ENCODE measurements around the gene SAV1.
"Not testable (repeated sequence)": the region's sequence is repeated elsewhere in the genome, so short reads cannot be mapped to it uniquely, and the experiment has no call there.

Gene SAV1

DNA sequence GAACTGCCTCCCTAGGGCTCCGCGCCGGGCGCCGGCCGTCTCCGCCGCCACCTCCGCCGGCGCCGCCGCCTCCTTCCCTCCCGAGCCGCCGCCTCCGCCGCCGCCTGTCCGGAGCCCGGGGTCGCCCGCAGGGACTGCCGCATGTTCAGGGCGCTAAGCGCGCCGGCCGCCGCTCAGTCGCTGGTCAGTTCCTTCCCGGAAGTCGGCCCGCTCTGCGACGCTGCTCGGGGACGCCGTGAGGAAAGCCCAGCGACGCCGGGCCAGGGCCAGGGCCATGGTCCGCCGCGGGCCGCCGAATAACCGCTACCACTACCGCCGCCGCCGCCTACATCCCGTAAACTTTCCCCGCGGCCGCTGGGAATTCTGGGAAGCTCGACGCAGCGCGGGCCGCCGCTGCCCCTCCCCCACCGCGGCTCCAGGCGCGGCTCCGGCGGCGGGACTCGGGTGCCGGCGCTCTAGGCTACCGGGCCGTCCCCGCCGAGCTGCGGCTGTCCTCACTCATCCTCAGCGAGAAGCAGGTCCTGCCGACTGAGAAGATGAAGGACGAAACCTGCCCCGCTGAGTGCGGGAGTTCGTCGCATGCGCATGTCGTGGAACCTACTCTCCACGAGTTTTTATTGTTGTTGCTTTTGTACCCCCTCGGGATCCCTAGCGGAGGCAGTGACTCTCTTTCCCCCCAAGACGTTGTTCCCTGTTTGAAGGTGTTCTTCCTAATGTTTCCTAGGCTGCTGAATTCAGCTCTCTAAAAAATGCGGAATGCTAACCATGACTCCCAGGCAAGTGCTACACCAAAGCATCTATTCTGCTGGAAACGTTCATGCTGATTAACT, at the start of gene SAV1:
Gene SAV1 (minus strand): TSS at position 311 of the 830 bp plus-strand sequence. CDS start 339 bp downstream, outside the sequence.
- Mint-ChIP-seq H3K27ac (peak within 1 kb of the TSS; percentile 87), H3K4me3 (no peak within 1 kb of the TSS), H3K36me3 (peaks cover 7% of the 10 kb centered on the region), H3K4me1 (peaks cover 24% of the 10 kb centered on the region), H3K9me3 (no peaks in the 10 kb centered on the region), H3K27me3 (no peaks in the 10 kb centered on the region)

DNA sequence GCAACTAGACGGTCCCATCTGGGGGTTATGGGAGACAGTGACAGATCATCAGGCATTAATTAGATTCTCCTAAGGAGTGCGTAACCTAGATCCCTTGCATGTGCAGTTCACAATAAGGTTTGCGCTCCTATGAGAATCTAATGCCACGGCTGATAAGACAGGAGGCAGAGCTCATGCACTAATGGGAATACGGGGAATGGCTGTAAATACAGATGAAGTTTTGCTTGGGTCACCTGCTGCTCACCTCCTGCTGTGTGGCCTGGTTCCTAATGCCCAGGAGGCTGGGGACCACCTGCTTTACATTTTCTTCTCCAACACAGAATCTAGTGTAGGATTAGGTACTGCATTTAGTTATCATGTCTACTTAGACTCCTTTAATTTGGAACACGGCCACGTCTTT, 49.7 kb upstream of the SAV1 start:
- peaks cover 3% of the 10 kb centered on the region for H3K36me3 Mint-ChIP-seq
- H3K4me3 Mint-ChIP-seq = no peak overlapping the region
- H3K27me3 Mint-ChIP-seq = no peaks in the 10 kb centered on the region
- H3K27ac Mint-ChIP-seq = no peak overlapping the region
- no peaks in the 10 kb centered on the region for H3K9me3 Mint-ChIP-seq
- H3K4me1 Mint-ChIP-seq = peaks cover 5% of the 10 kb centered on the region

DNA sequence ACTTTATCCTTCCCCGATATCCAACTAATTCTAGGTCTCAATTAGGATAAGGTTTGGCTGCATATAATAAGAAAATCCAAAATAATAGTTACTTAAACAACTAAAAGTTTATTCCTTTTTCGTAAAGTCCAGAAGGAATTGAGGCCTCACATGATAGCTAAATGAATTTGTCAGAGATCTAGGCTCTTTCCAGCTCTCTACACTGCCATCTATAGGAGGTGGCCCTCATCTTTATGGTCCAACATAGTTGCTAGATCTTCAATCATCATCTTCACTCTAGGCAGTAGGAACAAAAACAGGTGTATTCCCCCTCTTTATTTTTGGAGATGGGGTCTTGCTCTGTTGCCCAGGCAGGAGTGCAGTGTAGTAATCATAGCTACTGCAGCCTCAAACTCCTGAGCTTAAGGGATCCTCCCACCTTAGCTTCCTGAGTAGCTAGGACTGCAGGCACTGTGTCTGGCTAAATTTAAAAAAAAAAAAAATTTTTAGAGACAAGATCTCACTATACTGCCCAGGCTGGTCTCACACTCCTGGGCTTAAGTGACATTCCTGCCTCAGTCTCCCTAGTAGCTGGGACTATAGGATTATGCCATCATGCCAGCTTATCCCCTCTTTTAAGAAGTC, 46.5 kb upstream of the SAV1 start:
- Mint-ChIP-seq H3K9me3 (no peaks in the 10 kb centered on the region), H3K27ac (no peak overlapping the region), H3K4me1 (no peaks in the 10 kb centered on the region), H3K27me3 (peaks cover 3% of the 10 kb centered on the region), H3K4me3 (no peak overlapping the region), H3K36me3 (no peaks in the 10 kb centered on the region)

DNA sequence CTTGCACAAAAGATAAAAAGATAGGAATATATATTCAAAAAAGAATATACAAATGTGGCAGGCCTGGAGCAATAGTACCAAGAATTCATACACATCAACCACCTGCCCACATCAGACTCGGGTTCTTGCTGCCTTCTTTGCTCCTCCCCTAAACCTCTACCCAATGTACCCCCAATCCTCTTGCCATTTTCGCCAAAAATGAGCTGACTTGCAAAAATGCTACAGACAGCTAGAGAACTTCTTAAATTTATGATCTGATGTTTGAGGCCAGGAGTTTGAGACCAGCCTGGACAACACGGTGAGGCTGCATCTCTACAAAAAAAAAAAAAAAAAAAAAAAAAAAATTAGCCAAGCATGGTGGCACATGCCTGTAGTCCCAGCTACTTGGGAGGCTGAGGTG, 42.9 kb upstream of the SAV1 start:
- H3K4me3 Mint-ChIP-seq = no peak overlapping the region
- H3K27ac Mint-ChIP-seq = no peak overlapping the region
- H3K27me3 Mint-ChIP-seq = peaks cover 3% of the 10 kb centered on the region
- H3K36me3 Mint-ChIP-seq = no peaks in the 10 kb centered on the region
- no peaks in the 10 kb centered on the region for H3K4me1 Mint-ChIP-seq
- no peaks in the 10 kb centered on the region for H3K9me3 Mint-ChIP-seq

DNA sequence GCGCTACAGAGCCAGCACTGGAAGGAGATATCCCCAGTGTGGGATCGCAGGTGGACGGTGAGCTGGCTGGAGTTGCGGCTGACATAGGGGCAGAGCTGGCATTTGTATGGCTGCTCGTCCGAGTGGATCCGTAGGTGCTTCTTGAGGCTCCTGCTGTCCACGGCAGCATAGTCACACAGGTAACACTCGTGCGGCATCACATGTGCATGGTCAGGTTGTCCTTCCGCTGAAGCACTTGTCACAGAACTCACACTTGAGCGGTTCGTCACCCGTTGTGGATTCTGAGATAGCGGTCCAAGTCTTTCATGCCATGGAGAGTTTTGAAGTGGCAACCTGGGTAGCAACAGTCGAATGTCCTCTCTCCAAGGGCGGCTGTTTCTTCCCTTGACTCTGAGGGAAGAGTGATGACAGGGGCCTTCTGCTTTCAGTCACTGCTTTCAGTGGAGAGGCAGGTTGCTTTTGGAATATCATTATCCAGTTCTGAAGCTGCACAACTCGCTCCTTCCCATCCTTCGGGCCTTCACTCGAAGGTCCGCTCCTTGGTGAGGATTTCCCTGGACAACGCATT, 37.0 kb upstream of the SAV1 start:
- Mint-ChIP-seq H3K36me3 (peaks cover 2% of the 10 kb centered on the region), H3K4me3 (no peak overlapping the region), H3K9me3 (peaks cover 3% of the 10 kb centered on the region), H3K27ac (no peak overlapping the region), H3K27me3 (peaks cover 4% of the 10 kb centered on the region), H3K4me1 (no peaks in the 10 kb centered on the region)

DNA sequence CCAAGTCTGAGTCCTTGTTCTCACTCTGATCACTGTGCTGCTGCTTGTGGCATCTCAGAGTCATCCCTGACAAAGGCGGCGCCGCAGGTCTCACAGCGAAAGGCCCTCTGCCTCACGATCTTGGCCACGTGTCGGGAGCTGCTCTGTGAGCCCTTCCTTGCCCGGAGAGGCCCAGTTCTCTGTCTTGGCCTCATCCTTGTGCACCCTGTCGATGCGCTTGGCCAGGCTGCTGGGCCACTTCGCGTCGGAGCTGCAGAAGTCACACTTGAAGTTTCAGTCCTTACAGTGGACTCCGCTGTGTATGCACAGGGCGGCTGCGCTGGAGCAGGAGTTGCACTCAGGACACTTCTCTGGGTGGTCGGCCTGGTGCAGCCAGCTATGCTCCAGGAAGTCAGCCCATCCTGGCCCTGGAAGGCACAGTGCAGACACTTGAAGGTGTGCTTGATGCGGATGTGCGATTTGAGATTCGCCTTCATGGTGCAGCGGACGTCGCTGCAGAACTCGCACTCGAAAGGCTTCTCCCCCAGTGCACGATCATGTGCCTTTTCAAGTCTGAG, 36.4 kb upstream of the SAV1 start:
- no peaks in the 10 kb centered on the region for H3K4me1 Mint-ChIP-seq

DNA sequence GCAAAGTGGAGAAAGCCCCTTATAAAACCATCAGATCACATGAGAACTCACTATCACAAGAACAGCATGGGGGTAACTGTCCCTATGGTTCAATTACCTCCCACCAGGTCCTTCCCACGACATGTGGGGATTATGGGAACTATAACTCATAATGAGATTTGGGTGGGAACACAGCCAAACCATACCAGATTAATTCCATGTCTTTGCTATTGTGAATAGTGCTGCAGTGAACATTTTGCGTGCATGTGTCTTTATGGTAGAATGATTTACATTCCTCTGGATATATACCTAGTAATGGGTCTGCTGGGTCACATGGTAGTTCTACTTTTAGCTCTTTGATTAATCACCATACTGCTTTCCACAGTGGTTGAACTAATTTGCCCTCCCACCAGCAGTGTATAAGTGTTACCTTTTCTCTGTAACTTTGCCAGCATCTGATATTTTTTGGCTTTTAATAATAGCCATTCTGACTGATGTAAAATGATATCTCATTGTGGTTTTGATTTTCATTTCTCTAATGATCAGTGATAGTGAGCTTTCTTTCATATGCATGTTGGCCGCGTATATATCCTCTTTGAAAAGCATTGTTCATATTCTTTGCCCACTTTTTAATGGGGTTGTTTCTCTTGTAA, 29.7 kb upstream of the SAV1 start:
- Mint-ChIP-seq H3K4me1 (no peaks in the 10 kb centered on the region), H3K27ac (no peak overlapping the region), H3K9me3 (peaks cover 10% of the 10 kb centered on the region), H3K4me3 (no peak overlapping the region), H3K36me3 (peaks cover 4% of the 10 kb centered on the region), H3K27me3 (peaks cover 11% of the 10 kb centered on the region)

More for the DNA sequence above, 36.4 kb upstream of the SAV1 start:
- H3K27ac Mint-ChIP-seq = no peak overlapping the region
- no peak overlapping the region for H3K4me3 Mint-ChIP-seq
- peaks cover 7% of the 10 kb centered on the region for H3K9me3 Mint-ChIP-seq
- peaks cover 2% of the 10 kb centered on the region for H3K36me3 Mint-ChIP-seq
- H3K27me3 Mint-ChIP-seq = peaks cover 8% of the 10 kb centered on the region

DNA sequence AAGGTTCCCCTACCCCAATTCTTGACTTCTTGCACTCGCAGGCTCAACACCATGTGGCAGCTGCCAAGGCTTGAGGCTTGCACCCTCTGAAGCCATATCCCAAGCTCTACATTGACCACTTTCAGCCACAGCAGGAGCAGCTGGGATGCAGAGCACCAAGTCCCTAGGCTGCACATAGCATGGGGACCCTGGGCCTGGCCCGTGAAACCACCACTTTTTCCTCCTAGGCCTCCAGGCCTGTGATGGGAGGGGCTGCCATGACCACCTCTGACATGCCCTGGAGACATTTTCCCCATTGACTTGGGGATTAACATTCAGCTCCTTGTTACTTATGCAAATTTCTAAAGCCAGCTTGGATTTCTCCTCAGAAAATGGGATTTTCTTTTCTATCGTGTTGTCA, 26.2 kb upstream of the SAV1 start:
- H3K27ac Mint-ChIP-seq, H3K4me1 Mint-ChIP-seq, H3K4me3 Mint-ChIP-seq, H3K27me3 Mint-ChIP-seq, H3K36me3 Mint-ChIP-seq: not testable (repeated sequence)
- peaks cover 12% of the 10 kb centered on the region for H3K9me3 Mint-ChIP-seq

DNA sequence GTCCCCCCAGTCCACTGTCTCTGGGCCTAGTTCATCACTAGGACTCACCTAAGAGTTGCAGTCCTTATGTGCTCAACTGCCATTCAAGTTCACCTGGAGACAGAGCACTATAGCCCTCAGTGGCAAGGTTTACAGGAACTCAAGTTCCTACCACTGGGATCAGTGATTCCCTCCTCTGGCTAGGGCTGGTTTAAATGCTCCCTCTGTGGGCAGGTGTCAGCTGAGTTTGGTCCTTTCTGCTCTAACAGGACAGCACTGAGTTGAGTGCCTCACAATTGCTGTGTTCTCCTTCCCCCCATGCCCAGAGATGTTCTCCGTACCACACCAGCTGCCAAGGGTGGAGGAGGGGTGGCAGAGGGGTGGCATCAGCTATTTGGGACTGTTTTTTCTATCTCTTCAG, 20.8 kb upstream of the SAV1 start:
- peaks cover 6% of the 10 kb centered on the region for H3K36me3 Mint-ChIP-seq
- peaks cover 12% of the 10 kb centered on the region for H3K9me3 Mint-ChIP-seq
- no peak overlapping the region for H3K4me3 Mint-ChIP-seq
- H3K4me1 Mint-ChIP-seq = no peaks in the 10 kb centered on the region
- no peak overlapping the region for H3K27ac Mint-ChIP-seq
- peaks cover 3% of the 10 kb centered on the region for H3K27me3 Mint-ChIP-seq

DNA sequence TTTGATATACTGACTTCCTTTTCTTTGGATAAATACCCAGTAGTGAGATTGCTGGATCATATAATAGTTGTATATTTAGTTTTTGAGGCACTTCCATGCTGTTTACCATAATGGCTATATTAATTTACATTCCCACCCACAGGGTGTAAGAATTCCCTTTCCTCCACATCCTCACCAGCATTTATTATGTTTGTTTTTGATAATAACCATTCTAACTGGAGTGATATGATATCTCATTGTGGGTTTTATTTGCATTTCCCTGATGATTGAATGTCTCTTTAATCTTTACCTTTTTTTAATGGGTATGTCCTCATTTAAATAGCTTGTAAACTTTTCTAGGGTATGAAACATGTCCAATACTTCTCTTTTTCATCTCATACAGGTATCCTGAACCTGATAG, 11.6 kb upstream of the SAV1 start:
- H3K27me3 Mint-ChIP-seq = no peaks in the 10 kb centered on the region
- H3K9me3 Mint-ChIP-seq = no peaks in the 10 kb centered on the region
- H3K4me1 Mint-ChIP-seq = peaks cover 13% of the 10 kb centered on the region
- no peaks in the 10 kb centered on the region for H3K36me3 Mint-ChIP-seq
- H3K27ac Mint-ChIP-seq = no peak overlapping the region
- H3K4me3 Mint-ChIP-seq = no peak overlapping the region

DNA sequence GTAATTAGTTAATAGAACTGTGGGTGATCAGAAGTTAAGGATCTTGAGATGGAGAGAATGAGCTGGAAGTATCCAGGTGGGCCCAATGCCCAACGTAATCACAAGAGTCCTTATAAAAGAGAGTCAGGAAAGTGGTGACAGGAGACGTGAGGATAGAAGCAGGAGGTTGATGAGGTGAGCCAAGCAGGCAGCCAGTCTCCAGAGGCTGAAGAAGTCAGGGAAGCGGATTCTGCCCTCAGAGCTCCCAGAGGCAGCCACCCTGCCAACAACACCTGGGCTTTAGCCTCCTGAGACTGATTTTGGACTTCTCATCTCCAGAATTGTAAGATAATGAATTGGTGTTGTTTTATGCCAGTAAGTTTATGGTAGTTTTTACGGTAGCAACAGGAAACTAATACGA, 10.1 kb upstream of the SAV1 start:
- H3K36me3 Mint-ChIP-seq = no peaks in the 10 kb centered on the region
- no peak overlapping the region for H3K4me3 Mint-ChIP-seq
- H3K27ac Mint-ChIP-seq = no peak overlapping the region
- H3K4me1 Mint-ChIP-seq = peaks cover 13% of the 10 kb centered on the region
- no peaks in the 10 kb centered on the region for H3K9me3 Mint-ChIP-seq
- H3K27me3 Mint-ChIP-seq = no peaks in the 10 kb centered on the region

DNA sequence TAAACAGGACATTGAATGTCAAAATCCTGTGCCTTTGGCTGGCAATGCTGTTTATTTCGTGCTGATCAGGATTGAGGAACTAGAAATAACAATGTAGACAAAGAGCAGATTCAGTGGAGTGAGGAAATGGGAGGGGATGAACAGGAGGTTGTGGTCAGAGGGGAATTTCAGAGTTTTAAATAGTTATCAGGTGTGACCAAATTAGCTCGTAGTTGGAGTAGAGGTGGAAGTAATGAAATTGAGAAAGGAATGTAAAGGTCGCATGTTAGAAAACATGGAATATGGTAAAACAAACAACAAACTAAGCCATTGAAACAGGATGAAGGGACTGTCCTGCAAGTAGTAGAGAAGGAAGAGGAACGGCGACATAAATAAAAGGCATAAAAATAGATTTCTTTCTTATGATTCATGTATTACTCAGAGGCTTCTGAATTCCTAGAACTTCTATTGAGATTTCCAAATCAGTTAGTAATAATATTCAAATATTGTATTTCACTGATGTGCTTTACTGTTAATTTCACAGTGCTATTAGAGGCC, 9.5 kb upstream of the SAV1 start:
- H3K36me3 Mint-ChIP-seq = no peaks in the 10 kb centered on the region
- H3K4me1 Mint-ChIP-seq = peaks cover 13% of the 10 kb centered on the region
- no peaks in the 10 kb centered on the region for H3K27me3 Mint-ChIP-seq
- H3K9me3 Mint-ChIP-seq = no peaks in the 10 kb centered on the region
- peak overlapping the region; percentile 15 for H3K27ac Mint-ChIP-seq
- no peak overlapping the region for H3K4me3 Mint-ChIP-seq

DNA sequence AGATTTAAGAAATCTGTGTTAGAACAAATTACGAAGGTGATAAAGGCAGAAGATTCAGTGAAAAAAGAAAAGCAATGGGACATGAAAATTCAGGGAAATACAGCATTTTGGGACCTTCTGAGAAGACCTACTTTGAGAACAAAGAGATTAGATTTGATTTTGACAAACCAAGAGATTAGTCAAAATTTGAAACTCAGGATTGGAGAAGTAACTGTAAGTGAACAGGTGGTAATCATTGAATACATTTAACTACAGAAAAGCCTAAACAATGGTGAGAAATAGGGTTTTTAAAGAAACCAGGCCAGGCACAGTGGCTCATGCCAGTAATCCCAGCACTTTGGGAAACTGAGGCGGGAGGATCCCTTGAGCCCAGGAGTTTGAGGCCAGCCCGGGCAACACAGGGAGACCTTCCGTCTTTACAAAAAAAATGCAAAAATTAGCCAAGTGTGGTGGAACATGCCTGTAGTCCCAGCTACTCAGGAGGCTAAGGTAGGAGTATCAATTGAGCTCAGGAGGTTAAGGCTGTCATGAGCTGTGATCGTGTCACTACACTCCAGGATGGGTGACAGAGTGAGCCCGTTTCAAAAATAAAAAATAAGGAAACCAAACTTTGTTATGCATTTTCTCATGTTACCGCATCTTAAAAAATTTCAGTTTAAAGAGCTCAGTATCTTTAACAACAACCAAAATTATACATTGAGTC, 8.9 kb upstream of the SAV1 start:
- Mint-ChIP-seq H3K4me1 (peaks cover 13% of the 10 kb centered on the region), H3K36me3 (no peaks in the 10 kb centered on the region), H3K27me3 (no peaks in the 10 kb centered on the region), H3K9me3 (no peaks in the 10 kb centered on the region), H3K27ac (peak overlapping the region; percentile 65), H3K4me3 (no peak overlapping the region)

DNA sequence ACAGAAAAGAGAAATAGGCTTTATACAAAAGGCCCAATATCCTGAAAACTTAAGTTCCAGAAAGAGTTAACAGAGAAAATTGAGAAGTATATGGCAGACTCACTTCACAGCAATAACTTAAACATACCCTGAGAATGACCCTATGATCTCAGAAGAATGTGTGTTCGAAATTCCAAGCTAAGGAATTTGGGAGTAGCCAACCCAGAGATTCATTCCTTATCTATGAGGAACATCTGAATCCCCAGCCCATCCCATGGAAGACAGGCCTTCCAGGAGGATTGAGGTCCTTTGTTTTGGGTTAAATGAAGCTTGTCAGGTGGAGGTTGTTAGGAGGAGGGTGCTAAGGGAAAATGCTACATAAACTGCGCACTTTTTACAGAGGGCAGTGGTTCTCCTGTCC, 7.5 kb upstream of the SAV1 start:
- Mint-ChIP-seq H3K4me1 (peaks cover 13% of the 10 kb centered on the region), H3K9me3 (no peaks in the 10 kb centered on the region), H3K36me3 (no peaks in the 10 kb centered on the region), H3K4me3 (no peak overlapping the region), H3K27ac (no peak overlapping the region), H3K27me3 (no peaks in the 10 kb centered on the region)

DNA sequence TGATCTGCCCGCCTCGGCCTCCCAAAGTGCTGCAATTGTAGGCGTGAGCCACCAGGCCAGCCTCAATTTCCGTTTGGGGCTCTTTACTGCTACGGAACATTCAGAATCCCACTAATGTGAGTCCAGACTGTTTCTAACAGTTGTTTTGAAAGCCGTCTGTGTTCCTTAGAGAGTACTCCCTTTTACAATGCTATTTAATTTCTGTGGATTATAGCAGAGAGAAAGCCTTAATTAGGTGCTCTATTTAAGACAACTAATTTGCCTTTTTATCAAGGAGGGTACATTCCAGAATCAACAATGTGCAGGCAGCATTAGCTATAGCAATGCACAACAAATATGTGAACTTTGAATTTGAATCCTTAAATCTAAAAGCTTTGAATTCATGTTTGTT, 2.8 kb upstream of the SAV1 start:
- Mint-ChIP-seq H3K4me3 (no peak overlapping the region), H3K9me3 (no peaks in the 10 kb centered on the region), H3K27me3 (no peaks in the 10 kb centered on the region), H3K36me3 (no peaks in the 10 kb centered on the region), H3K27ac (no peak overlapping the region), H3K4me1 (peaks cover 15% of the 10 kb centered on the region)
